Esophagus muscularis mucosa (tissue), 4 donors: Measurements from ENCODE around the gene TESK2. TPM values are rescaled to one million over a fixed set of nuclear protein-coding genes. Genes with fewer than 3 reads are reported as not detected.
A peak's percentile ranks its signal among the peaks of the same experiment; 100 is the strongest.
"Not testable (repeated sequence)": the region's sequence is repeated elsewhere in the genome, so short reads cannot be mapped to it uniquely, and the experiment has no call there.

ENCODE experiments used
- DNase-seq: peaks from one replicate; pipeline ENCODE4 v3.0.0-alpha.2; 2017; ENCODE audit errors: extremely low spot score
- H3K27ac ChIP-seq, 4 donors: fragments of 200-600 bp; sonication (generic); replicated peaks in 1 of 4; 1 replicate in 3 of 4; 2 replicates in 1 of 4; pipeline ENCODE4 v1.5.1; 2016 to 2019; ENCODE audit warnings: mild to moderate bottlenecking in 1 of 4
- H3K27me3 ChIP-seq, 4 donors: fragments of 200-600 bp; sonication (generic); one replicate each; pipeline versions ENCODE4 v1.5.1 to v1.6.0; 2016 to 2019
- H3K36me3 ChIP-seq, 4 donors: fragments of 200-600 bp; sonication (generic); one replicate each; pipeline ENCODE4 v1.5.1; 2016 to 2019
- H3K4me1 ChIP-seq, 4 donors: fragments of 200-600 bp; sonication (generic); one replicate each; pipeline ENCODE4 v1.5.1; 2016 to 2019
- H3K4me3 ChIP-seq, 4 donors: fragments of 200-600 bp; sonication (generic); 1 replicate in 2 of 4; 2 replicates in 2 of 4; pipeline ENCODE4 v1.5.1; 2016 to 2019; ENCODE audit warnings: mild to moderate bottlenecking in 4 of 4, moderate library complexity in 1 of 4
- H3K9me3 ChIP-seq, 4 donors: fragments of 200-600 bp; sonication (generic); 1 replicate in 3 of 4; 2 replicates in 1 of 4; pipeline ENCODE4 v1.5.1; 2016 to 2019
- CTCF ChIP-seq, 3 experiments: fragments of 200-600 bp in 2 of 3; fragments of 450-650 bp in 1 of 3; sonication (generic) in 2 of 3; IDR thresholded peaks; one replicate each; pipeline ENCODE4 v1.5.1; 2017 to 2019; ENCODE audit warnings: antibody characterized with exemption in 3 of 3, mild to moderate bottlenecking in 2 of 3, moderate library complexity in 1 of 3
- EP300 ChIP-seq: sonication (generic); formaldehyde crosslinking; IDR thresholded peaks from one replicate; pipeline ENCODE4 v1.6.1; 2017; ENCODE audit warnings: antibody characterized with exemption
- POLR2A ChIP-seq: fragments of 450-650 bp; IDR thresholded peaks from one replicate; pipeline ENCODE4 v1.6.1; 2017; ENCODE audit warnings: antibody characterized with exemption, moderate library complexity, mild to moderate bottlenecking, low read depth
- POLR2AphosphoS5 ChIP-seq, 2 donors: sonication (generic); formaldehyde crosslinking; IDR thresholded peaks; one replicate each; pipeline ENCODE4 v1.6.1; 2017; ENCODE audit warnings: antibody characterized with exemption in 2 of 2
- WGBS: methylation state at CpG from one replicate; pipeline ENCODE4 v1.1.5; 2018; 5-methylcytosine and 5-hydroxymethylcytosine counted together
- intact Hi-C: fragments of 100-400 bp; cut with DNase I; formaldehyde crosslinking; loops from one replicate; pipeline ENCODE4 v1.15.1; 2023
- total RNA-seq, 4 donors: library from RNA; depleted of rRNA; stranded (reverse); fragments of >200 nt; gene quantifications; one replicate each; pipeline versions ENCODE4 v1.1.0 to v1.2.1, GENCODE V29; 2016

The TESK2 gene
- total RNA-seq, 4 donors from 2014 or later, result 3.3 to 6.5 (median 4.8) TPM

- 100% methylated on average over 1 of the region's 1 CpG for WGBS
- H3K27me3 ChIP-seq, result no peaks in the 10 kb centered on the region
- H3K27ac ChIP-seq, result no peak overlapping the region
- no peak for DNase-seq
- no peaks in the 10 kb centered on the region for H3K36me3 ChIP-seq
- peaks cover 5 to 8% (median 7%) of the 10 kb centered on the region in 4 donors for H3K4me1 ChIP-seq
- intact Hi-C loops, result no loop called here
- no peak overlapping the region for H3K4me3 ChIP-seq
- TF ChIP-seq POLR2AphosphoS5 (IDR thresholded peaks at IDR 0.05) (no peak), POLR2A (no peak), EP300 (no peak), CTCF (IDR thresholded peaks at IDR 0.05) (no peak)
- no peaks in the 10 kb centered on the region for H3K9me3 ChIP-seq
Measured at GRCh38 chr1:45526135-45526644, 35.2 kb upstream of the TESK2 start.

GRCh38 chr1:45523975-45524374 lies 33.0 kb upstream of the TESK2 start:
- WGBS, result 86% methylated on average over 10 of the region's 10 CpGs
- H3K4me3 ChIP-seq, intact Hi-C loops, DNase-seq, H3K27me3 ChIP-seq, H3K36me3 ChIP-seq, H3K9me3 ChIP-seq, H3K27ac ChIP-seq: not testable (repeated sequence)
- H3K4me1 ChIP-seq, result peaks cover 13 to 22% (median 21%) of the 10 kb centered on the region in 4 donors

GRCh38 chr1:45523516-45523915 lies 32.6 kb upstream of the TESK2 start:
- peak overlapping the region in 1 of 4 donors; percentile 94 for H3K27ac ChIP-seq
- DNase-seq, H3K9me3 ChIP-seq, H3K4me3 ChIP-seq, H3K36me3 ChIP-seq, intact Hi-C loops, H3K27me3 ChIP-seq: not testable (repeated sequence)
- H3K4me1 ChIP-seq, result peaks cover 15 to 27% (median 26%) of the 10 kb centered on the region in 4 donors
- 49% methylated on average over 2 of the region's 2 CpGs for WGBS

- peaks cover 5 to 16% (median 10%) of the 10 kb centered on the region in 4 donors for H3K36me3 ChIP-seq
- no peaks in the 10 kb centered on the region for H3K9me3 ChIP-seq
- H3K4me1 ChIP-seq, result peaks cover 15 to 27% (median 27%) of the 10 kb centered on the region in 4 donors
- WGBS, result 80% methylated on average over 21 of the region's 21 CpGs
- DNase-seq, result no peak
- intact Hi-C loops, result no loop called here
- no peaks in the 10 kb centered on the region for H3K27me3 ChIP-seq
- peak overlapping the region; percentile 77 to 96 (median 84) for H3K4me3 ChIP-seq
- H3K27ac ChIP-seq, result peak overlapping the region; percentile 92 to 96 (median 94)
- no peak for TF ChIP-seq CTCF (IDR thresholded peaks at IDR 0.05)
Measured at GRCh38 chr1:45522324-45523104, 31.6 kb upstream of the TESK2 start.

GRCh38 chr1:45521413-45522323 lies 30.7 kb upstream of the TESK2 start, which contains the start of gene PRDX1:
Gene PRDX1 (minus strand): TSS chr1:45521884. CDS start chr1:45519043, 2,841 bp downstream.
- H3K27ac ChIP-seq, result peak within 1 kb of the TSS; percentile 92 to 96 (median 94)
- intact Hi-C loops, result no loop called here
- TF ChIP-seq POLR2AphosphoS5 (IDR thresholded peaks at IDR 0.05), result peak; percentile 100
- TF ChIP-seq POLR2A, result peak; percentile 99
- TF ChIP-seq CTCF (IDR thresholded peaks at IDR 0.05), result peak in 2 of 3 experiments; percentile 25 to 30
- TF ChIP-seq EP300, result no peak
- peak; percentile 100 for DNase-seq
- H3K4me3 ChIP-seq, result peak within 1 kb of the TSS; percentile 77 to 96 (median 84)
- WGBS, result 2% methylated on average over 26 of the region's 72 CpGs
- H3K9me3 ChIP-seq, result no peaks in the 10 kb centered on the region
- H3K27me3 ChIP-seq, result no peaks in the 10 kb centered on the region
- H3K4me1 ChIP-seq, result peaks cover 15 to 35% (median 35%) of the 10 kb centered on the region in 4 donors
- H3K36me3 ChIP-seq, result peaks cover 13 to 25% (median 18%) of the 10 kb centered on the region in 4 donors

GRCh38 chr1:45519774-45520173 lies 28.8 kb upstream of the TESK2 start:
- Histone ChIP-seq H3K36me3 (peaks cover 29 to 44% (median 35%) of the 10 kb centered on the region in 4 donors), H3K4me1 (peaks cover 20 to 47% (median 46%) of the 10 kb centered on the region in 4 donors), H3K4me3 (peak overlapping the region; percentile 8 to 21 (median 14)), H3K27ac (peak overlapping the region in 2 of 4 donors; percentile 28 to 31)
- 80% methylated on average over 16 of the region's 16 CpGs for WGBS
- H3K9me3 ChIP-seq, intact Hi-C loops, H3K27me3 ChIP-seq, DNase-seq: not testable (repeated sequence)
